HepG2 (cell line): ENCODE data around the gene MTA2. TPM values are rescaled to one million over a fixed set of nuclear protein-coding genes. Genes with fewer than 3 reads are reported as not detected.
A peak's percentile ranks its signal among the peaks of the same experiment; 100 is the strongest.

Experiments
- ADNP ChIP-seq: sonication (generic); formaldehyde crosslinking; IDR thresholded peaks from 2 replicates; pipeline ENCODE4 v1.4.0; 2020; ENCODE audit warnings: missing genetic modification reagents
- FOXA3 ChIP-seq: IDR thresholded peaks from 2 replicates; pipeline ENCODE4 v1.6.1; 2016; ENCODE audit warnings: missing genetic modification reagents, missing compliant biosample characterization
- GLI4 ChIP-seq: sonication (generic); formaldehyde crosslinking; IDR thresholded peaks from 2 replicates; pipeline ENCODE4 v1.5.1; 2020; ENCODE audit warnings: missing genetic modification reagents, mild to moderate bottlenecking, moderate library complexity, borderline replicate concordance
- GZF1 ChIP-seq: sonication (generic); formaldehyde crosslinking; IDR thresholded peaks from 2 replicates; pipeline ENCODE4 v1.5.1; 2020; ENCODE audit warnings: mild to moderate bottlenecking, missing genetic modification reagents
- KDM6A ChIP-seq: IDR thresholded peaks from 2 replicates; pipeline ENCODE4 v1.6.1; 2016; ENCODE audit warnings: low read depth
- NFKBIZ ChIP-seq: IDR thresholded peaks from 2 replicates; pipeline ENCODE4 v1.6.1; 2018; ENCODE audit warnings: missing genetic modification reagents, missing compliant biosample characterization
- PBX2 ChIP-seq: IDR thresholded peaks from 2 replicates; pipeline ENCODE4 v1.6.1; 2016; ENCODE audit warnings: control low read depth
- PHF20 ChIP-seq: sonication (generic); formaldehyde crosslinking; IDR thresholded peaks from 2 replicates; pipeline ENCODE4 v1.5.0; 2020; ENCODE audit warnings: mild to moderate bottlenecking, missing genetic modification reagents
- RBAK ChIP-seq: sonication (generic); formaldehyde crosslinking; IDR thresholded peaks from 2 replicates; pipeline ENCODE4 v1.5.1; 2020; ENCODE audit warnings: mild to moderate bottlenecking, missing genetic modification reagents
- SIN3B ChIP-seq: fragments of 150-350 bp; IDR thresholded peaks from 2 replicates; pipeline ENCODE4 v1.6.1; 2014; ENCODE audit warnings: low read length
- SKI ChIP-seq: fragments of 450-650 bp; IDR thresholded peaks from one replicate; pipeline ENCODE4 v1.6.1; 2018; ENCODE audit warnings: mild to moderate bottlenecking; ENCODE audit not compliant: partially characterized antibody
- ZBTB38 ChIP-seq: sonication (generic); formaldehyde crosslinking; IDR thresholded peaks from 2 replicates; pipeline ENCODE4 v1.5.1; 2020; ENCODE audit warnings: mild to moderate bottlenecking, missing genetic modification reagents
- ZMAT5 ChIP-seq: sonication (generic); formaldehyde crosslinking; IDR thresholded peaks from 2 replicates; pipeline ENCODE4 v1.5.0; 2020; ENCODE audit warnings: mild to moderate bottlenecking, low read depth, missing genetic modification reagents, borderline replicate concordance
- ZNF180 ChIP-seq: sonication (generic); formaldehyde crosslinking; IDR thresholded peaks from 2 replicates; pipeline ENCODE4 v1.4.0; 2020; ENCODE audit warnings: low read depth, missing genetic modification reagents, borderline replicate concordance
- ZNF230 ChIP-seq: sonication (generic); formaldehyde crosslinking; IDR thresholded peaks from 2 replicates; pipeline ENCODE4 v1.4.0; 2020; ENCODE audit warnings: mild to moderate bottlenecking, missing genetic modification reagents
- ZNF383 ChIP-seq: sonication (generic); formaldehyde crosslinking; IDR thresholded peaks from 2 replicates; pipeline ENCODE4 v1.4.0; 2020; ENCODE audit warnings: missing genetic modification reagents, mild to moderate bottlenecking, borderline replicate concordance
- ZNF556 ChIP-seq: sonication (generic); formaldehyde crosslinking; IDR thresholded peaks from 2 replicates; pipeline ENCODE4 v1.4.0; 2020; ENCODE audit warnings: mild to moderate bottlenecking, missing genetic modification reagents, borderline replicate concordance
- ZNF891 ChIP-seq: sonication (generic); formaldehyde crosslinking; IDR thresholded peaks from 2 replicates; pipeline ENCODE4 v1.5.0; 2020; ENCODE audit warnings: mild to moderate bottlenecking, missing genetic modification reagents
- polyA plus RNA-seq, 8 experiments: library from polyadenylated mRNA; depleted of rRNA in 3 of 8; stranded (reverse) in 7 of 8; unstranded in 1 of 8; fragments of >200 nt; fragmentation: Illumina TruSeq in 4 of 8; extraction: Trizol in 4 of 8; gene quantifications; 2 replicates each; pipeline versions ENCODE4 v1.2.1 to v1.2.3, GENCODE V29; 2011 to 2016; ENCODE audit warnings: low read depth in 4 of 8, missing spikeins in 1 of 8, mixed read lengths in 1 of 8; ENCODE audit not compliant: insufficient read depth in 1 of 8
- total RNA-seq, 5 experiments: library from RNA; depleted of rRNA; stranded (reverse); fragments of >200 nt; fragmentation: Illumina TruSeq; extraction: Trizol; gene quantifications; 2 replicates each; pipeline ENCODE4 v1.2.3, GENCODE V29; 2016; ENCODE audit warnings: low read depth in 1 of 5
- TF ChIP-seq, protein P1 (sequence below): sonication (generic); formaldehyde crosslinking; IDR thresholded peaks from 2 replicates; pipeline ENCODE4 v1.5.0; 2020; ENCODE audit warnings: missing genetic modification reagents
- TF ChIP-seq, protein P2 (sequence below): fragments of 450-650 bp; IDR thresholded peaks from 2 replicates; pipeline ENCODE4 v1.6.1; 2017
- TF ChIP-seq, protein P3 (sequence below): sonication (generic); formaldehyde crosslinking; IDR thresholded peaks from 2 replicates; pipeline ENCODE4 v1.5.1; 2020; ENCODE audit warnings: missing genetic modification reagents, mild to moderate bottlenecking, borderline replicate concordance
- TF ChIP-seq, protein P4 (sequence below): sonication (generic); formaldehyde crosslinking; IDR thresholded peaks from 2 replicates; pipeline ENCODE4 v1.8.0; 2022; ENCODE audit warnings: mild to moderate bottlenecking, missing genetic modification reagents, moderate library complexity

Gene MTA2
- total and polyA plus RNA-seq, 2 of the 13 experiments (the other 11 are each of a cell fraction or from before 2014, with no cell fraction given): 14.0 to 70.0 TPM

GRCh38 chr11:62645946-62646824, 44.5 kb upstream of the MTA2 start, which contains the start of gene GANAB (continued):
- TF ChIP-seq PBX2 (CRISPR knock-in tag): no peak
- TF ChIP-seq, protein P1, sequence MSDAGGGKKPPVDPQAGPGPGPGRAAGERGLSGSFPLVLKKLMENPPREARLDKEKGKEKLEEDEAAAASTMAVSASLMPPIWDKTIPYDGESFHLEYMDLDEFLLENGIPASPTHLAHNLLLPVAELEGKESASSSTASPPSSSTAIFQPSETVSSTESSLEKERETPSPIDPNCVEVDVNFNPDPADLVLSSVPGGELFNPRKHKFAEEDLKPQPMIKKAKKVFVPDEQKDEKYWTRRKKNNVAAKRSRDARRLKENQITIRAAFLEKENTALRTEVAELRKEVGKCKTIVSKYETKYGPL: no peak
- TF ChIP-seq ADNP (CRISPR knock-in tag): no peak
- no peak for TF ChIP-seq SKI
- TF ChIP-seq ZMAT5 (CRISPR knock-in tag): no peak
- TF ChIP-seq RBAK: no peak
- peak; percentile 83 for TF ChIP-seq ZNF891
- no peak for TF ChIP-seq NFKBIZ (CRISPR knock-in tag)
- TF ChIP-seq, protein P2, sequence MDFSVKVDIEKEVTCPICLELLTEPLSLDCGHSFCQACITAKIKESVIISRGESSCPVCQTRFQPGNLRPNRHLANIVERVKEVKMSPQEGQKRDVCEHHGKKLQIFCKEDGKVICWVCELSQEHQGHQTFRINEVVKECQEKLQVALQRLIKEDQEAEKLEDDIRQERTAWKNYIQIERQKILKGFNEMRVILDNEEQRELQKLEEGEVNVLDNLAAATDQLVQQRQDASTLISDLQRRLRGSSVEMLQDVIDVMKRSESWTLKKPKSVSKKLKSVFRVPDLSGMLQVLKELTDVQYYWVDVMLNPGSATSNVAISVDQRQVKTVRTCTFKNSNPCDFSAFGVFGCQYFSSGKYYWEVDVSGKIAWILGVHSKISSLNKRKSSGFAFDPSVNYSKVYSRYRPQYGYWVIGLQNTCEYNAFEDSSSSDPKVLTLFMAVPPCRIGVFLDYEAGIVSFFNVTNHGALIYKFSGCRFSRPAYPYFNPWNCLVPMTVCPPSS: no peak
- no peak; the same call in 1 of the 2 replicates for TF ChIP-seq ZNF556
- peak; percentile 52; the same call in 1 of the 2 replicates for TF ChIP-seq GLI4 (CRISPR knock-in tag)
- peak; percentile 38; the same call in 1 of the 2 replicates for TF ChIP-seq PHF20 (CRISPR knock-in tag)
- TF ChIP-seq KDM6A (CRISPR knock-in tag): no peak
- no peak for TF ChIP-seq ZNF180 (CRISPR knock-in tag)
- peak; percentile 33; the same call in 1 of the 2 replicates for TF ChIP-seq ZBTB38 (CRISPR knock-in tag)
- TF ChIP-seq SIN3B: no peak
- TF ChIP-seq, protein P3, sequence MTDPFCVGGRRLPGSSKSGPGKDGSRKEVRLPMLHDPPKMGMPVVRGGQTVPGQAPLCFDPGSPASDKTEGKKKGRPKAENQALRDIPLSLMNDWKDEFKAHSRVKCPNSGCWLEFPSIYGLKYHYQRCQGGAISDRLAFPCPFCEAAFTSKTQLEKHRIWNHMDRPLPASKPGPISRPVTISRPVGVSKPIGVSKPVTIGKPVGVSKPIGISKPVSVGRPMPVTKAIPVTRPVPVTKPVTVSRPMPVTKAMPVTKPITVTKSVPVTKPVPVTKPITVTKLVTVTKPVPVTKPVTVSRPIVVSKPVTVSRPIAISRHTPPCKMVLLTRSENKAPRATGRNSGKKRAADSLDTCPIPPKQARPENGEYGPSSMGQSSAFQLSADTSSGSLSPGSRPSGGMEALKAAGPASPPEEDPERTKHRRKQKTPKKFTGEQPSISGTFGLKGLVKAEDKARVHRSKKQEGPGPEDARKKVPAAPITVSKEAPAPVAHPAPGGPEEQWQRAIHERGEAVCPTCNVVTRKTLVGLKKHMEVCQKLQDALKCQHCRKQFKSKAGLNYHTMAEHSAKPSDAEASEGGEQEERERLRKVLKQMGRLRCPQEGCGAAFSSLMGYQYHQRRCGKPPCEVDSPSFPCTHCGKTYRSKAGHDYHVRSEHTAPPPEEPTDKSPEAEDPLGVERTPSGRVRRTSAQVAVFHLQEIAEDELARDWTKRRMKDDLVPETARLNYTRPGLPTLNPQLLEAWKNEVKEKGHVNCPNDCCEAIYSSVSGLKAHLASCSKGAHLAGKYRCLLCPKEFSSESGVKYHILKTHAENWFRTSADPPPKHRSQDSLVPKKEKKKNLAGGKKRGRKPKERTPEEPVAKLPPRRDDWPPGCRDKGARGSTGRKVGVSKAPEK (CRISPR knock-in tag): no peak
- 0 out of 2 replicates have a peak, but pooled peaks have one; percentile 19 for TF ChIP-seq FOXA3 (CRISPR knock-in tag)
- no peak for TF ChIP-seq ZNF230
- TF ChIP-seq ZNF383 (CRISPR knock-in tag): no peak
- TF ChIP-seq GZF1 (CRISPR knock-in tag): no peak
- TF ChIP-seq, protein P4, sequence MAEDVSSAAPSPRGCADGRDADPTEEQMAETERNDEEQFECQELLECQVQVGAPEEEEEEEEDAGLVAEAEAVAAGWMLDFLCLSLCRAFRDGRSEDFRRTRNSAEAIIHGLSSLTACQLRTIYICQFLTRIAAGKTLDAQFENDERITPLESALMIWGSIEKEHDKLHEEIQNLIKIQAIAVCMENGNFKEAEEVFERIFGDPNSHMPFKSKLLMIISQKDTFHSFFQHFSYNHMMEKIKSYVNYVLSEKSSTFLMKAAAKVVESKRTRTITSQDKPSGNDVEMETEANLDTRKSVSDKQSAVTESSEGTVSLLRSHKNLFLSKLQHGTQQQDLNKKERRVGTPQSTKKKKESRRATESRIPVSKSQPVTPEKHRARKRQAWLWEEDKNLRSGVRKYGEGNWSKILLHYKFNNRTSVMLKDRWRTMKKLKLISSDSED: no peak
